ENCODE measurements around the gene RAX2. TPM values are rescaled to one million over a fixed set of nuclear protein-coding genes. Genes with fewer than 3 reads are reported as not detected.

Gene RAX2
- total and polyA plus RNA-seq, 2 donors from 2014 or later: not detected

- intact Hi-C loops (cut with DNase I): no loop called here
- DNase-seq (peak in 2 of 5 donors; percentile 15 to 50), FAIRE-seq (no peak)
- Histone ChIP-seq H3K36me3 (ENCODE audit: control insufficient read depth in 2 of 3, insufficient read depth in 3 of 3, low read length in 3 of 3) (no peaks in the 10 kb centered on the region), H3K27me3 (ENCODE audit: control insufficient read depth, insufficient read depth, low read length) (peaks cover 2% of the 10 kb centered on the region), H3K9ac (ENCODE audit: low read length in 3 of 3) (no peak within 1 kb of the TSS), H3K4me3 (ENCODE audit: low read length in 3 of 3) (no peak within 1 kb of the TSS), H3K4me1 (ENCODE audit: control insufficient read depth in 2 of 3, insufficient read depth in 2 of 3, low read depth in 1 of 3, low read length in 3 of 3) (no peaks in the 10 kb centered on the region), H3K27ac (ENCODE audit: low read depth in 2 of 2, low read length in 2 of 2) (no peak within 1 kb of the TSS), H3K9me3 (ENCODE audit: control insufficient read depth in 2 of 3, insufficient read depth in 1 of 3, low read length in 3 of 3) (peaks cover 0 to 13% (median 3%) of the 10 kb centered on the region in 3 donors)
- TF ChIP-seq CTCF (IDR thresholded peaks at IDR 0.05; ENCODE audit: borderline replicate concordance, extremely low read depth, insufficient read depth): no peak
Measured at GRCh38 chr19:3785938-3786824, 14.2 kb upstream of the RAX2 start, which contains the start of gene MATK. MATK (minus strand) TSS chr19:3786381; CDS start chr19:3785135, 1,246 bp downstream.

- no peak overlapping the region for H3K4me3 ChIP-seq (ENCODE audit: low read length in 3 of 3)
- H3K27me3 ChIP-seq (ENCODE audit: control insufficient read depth, insufficient read depth, low read length): peaks cover 2% of the 10 kb centered on the region
- intact Hi-C loops (cut with DNase I): no loop called here
- H3K27ac ChIP-seq (ENCODE audit: low read depth in 2 of 2, low read length in 2 of 2): no peak overlapping the region
- no peak for TF ChIP-seq CTCF (IDR thresholded peaks at IDR 0.05; ENCODE audit: borderline replicate concordance, extremely low read depth, insufficient read depth)
- peak in 1 of 5 donors; percentile 59 for DNase-seq
- H3K9ac ChIP-seq (ENCODE audit: low read length in 3 of 3): no peak overlapping the region
- no peaks in the 10 kb centered on the region for H3K36me3 ChIP-seq (ENCODE audit: control insufficient read depth in 2 of 3, insufficient read depth in 3 of 3, low read length in 3 of 3)
- peaks cover 0 to 14% (median 3%) of the 10 kb centered on the region in 3 donors for H3K9me3 ChIP-seq (ENCODE audit: control insufficient read depth in 2 of 3, insufficient read depth in 1 of 3, low read length in 3 of 3)
- no peaks in the 10 kb centered on the region for H3K4me1 ChIP-seq (ENCODE audit: control insufficient read depth in 2 of 3, insufficient read depth in 2 of 3, low read depth in 1 of 3, low read length in 3 of 3)
- no peak for FAIRE-seq
Measured at GRCh38 chr19:3785451-3785937, 13.5 kb upstream of the RAX2 start.

- Histone ChIP-seq H3K9me3 (ENCODE audit: control insufficient read depth in 2 of 3, insufficient read depth in 1 of 3, low read length in 3 of 3) (peaks cover 0 to 14% (median 3%) of the 10 kb centered on the region in 3 donors), H3K27ac (ENCODE audit: low read depth in 2 of 2, low read length in 2 of 2) (no peak overlapping the region), H3K4me3 (ENCODE audit: low read length in 3 of 3) (no peak overlapping the region), H3K4me1 (ENCODE audit: control insufficient read depth in 2 of 3, insufficient read depth in 2 of 3, low read depth in 1 of 3, low read length in 3 of 3) (no peaks in the 10 kb centered on the region), H3K27me3 (ENCODE audit: control insufficient read depth, insufficient read depth, low read length) (peaks cover 2% of the 10 kb centered on the region), H3K36me3 (ENCODE audit: control insufficient read depth in 2 of 3, insufficient read depth in 3 of 3, low read length in 3 of 3) (no peaks in the 10 kb centered on the region), H3K9ac (ENCODE audit: low read length in 3 of 3) (no peak overlapping the region)
- intact Hi-C loops (cut with DNase I): no loop called here
- DNase-seq (peak in 1 of 5 donors; percentile 61), FAIRE-seq (no peak)
- no peak for TF ChIP-seq CTCF (IDR thresholded peaks at IDR 0.05; ENCODE audit: borderline replicate concordance, extremely low read depth, insufficient read depth)
Measured at GRCh38 chr19:3784607-3785450, 12.8 kb upstream of the RAX2 start.
